Prostate gland (tissue), 2 donors: ENCODE data around the gene ATXN3L. TPM values are rescaled to one million over a fixed set of nuclear protein-coding genes. Genes with fewer than 3 reads are reported as not detected.

Experiments
- DNase-seq: peaks from one replicate; pipeline ENCODE4 v3.0.0-alpha.2; 2019; ENCODE audit warnings: low spot score
- H3K27ac ChIP-seq, 2 donors: fragments of 200-600 bp; sonication (generic); 2 replicates each; pipeline ENCODE4 v1.5.1; 2017 to 2019
- H3K27me3 ChIP-seq: fragments of 200-600 bp; sonication (generic); replicated peaks from 2 replicates; pipeline ENCODE4 v1.5.1; 2019; ENCODE audit not compliant: insufficient read depth
- H3K36me3 ChIP-seq, 2 donors: fragments of 200-600 bp; sonication (generic); 1 replicate in 1 of 2; 2 replicates in 1 of 2; pipeline versions ENCODE4 v1.5.1 to v1.8.1; 2017 to 2019
- H3K4me1 ChIP-seq: fragments of 200-600 bp; sonication (generic); replicated peaks from 2 replicates; pipeline ENCODE4 v1.5.1; 2019
- H3K4me3 ChIP-seq, 2 donors: fragments of 200-600 bp; sonication (generic); 2 replicates each; pipeline ENCODE4 v1.5.1; 2017 to 2019
- H3K9me3 ChIP-seq: fragments of 200-600 bp; sonication (generic); 2 replicates; pipeline ENCODE4 v1.5.1; 2017
- CTCF ChIP-seq, 4 experiments: fragments of 200-600 bp in 2 of 4; fragments of 450-650 bp in 2 of 4; sonication (generic) in 2 of 4; IDR thresholded peaks; 1 replicate in 3 of 4; 2 replicates in 1 of 4; pipeline ENCODE4 v1.5.1; 2016 to 2019; ENCODE audit warnings: antibody characterized with exemption in 4 of 4, mild to moderate bottlenecking in 2 of 4, moderate library complexity in 2 of 4
- POLR2A ChIP-seq: fragments of 450-650 bp; IDR thresholded peaks from one replicate; pipeline ENCODE4 v1.6.1; 2016; ENCODE audit warnings: antibody characterized with exemption, mild to moderate bottlenecking
- POLR2AphosphoS5 ChIP-seq: sonication (generic); formaldehyde crosslinking; IDR thresholded peaks from one replicate; pipeline ENCODE4 v1.6.1; 2017; ENCODE audit warnings: antibody characterized with exemption
- WGBS: methylation state at CpG from one replicate; pipeline ENCODE4 v1.1.5; 2018; 5-methylcytosine and 5-hydroxymethylcytosine counted together
- intact Hi-C: fragments of 100-400 bp; cut with DNase I; formaldehyde crosslinking; loops from one replicate; pipeline ENCODE4 v1.14.2; 2022
- total RNA-seq, 2 donors: library from RNA; depleted of rRNA; stranded (reverse); fragments of >200 nt; gene quantifications; one replicate each; pipeline ENCODE4 v1.1.0, GENCODE V29; 2016

ATXN3L gene
- total RNA-seq, 2 donors from 2014 or later: not detected

GRCh38 chrX:13281289-13281688 lies 38.6 kb downstream of the ATXN3L start:
- TF ChIP-seq POLR2A (no peak), POLR2AphosphoS5 (no peak), CTCF (IDR thresholded peaks at IDR 0.05) (no peak)
- no peak for DNase-seq
- H3K4me3 ChIP-seq: no peak overlapping the region
- H3K36me3 ChIP-seq: no peaks in the 10 kb centered on the region
- no peaks in the 10 kb centered on the region for H3K9me3 ChIP-seq
- no peaks in the 10 kb centered on the region for H3K27me3 ChIP-seq
- H3K4me1 ChIP-seq: no peaks in the 10 kb centered on the region
- intact Hi-C loops: no loop called here
- no peak overlapping the region for H3K27ac ChIP-seq
- 99% methylated on average over 6 of the region's 6 CpGs for WGBS

DNA sequence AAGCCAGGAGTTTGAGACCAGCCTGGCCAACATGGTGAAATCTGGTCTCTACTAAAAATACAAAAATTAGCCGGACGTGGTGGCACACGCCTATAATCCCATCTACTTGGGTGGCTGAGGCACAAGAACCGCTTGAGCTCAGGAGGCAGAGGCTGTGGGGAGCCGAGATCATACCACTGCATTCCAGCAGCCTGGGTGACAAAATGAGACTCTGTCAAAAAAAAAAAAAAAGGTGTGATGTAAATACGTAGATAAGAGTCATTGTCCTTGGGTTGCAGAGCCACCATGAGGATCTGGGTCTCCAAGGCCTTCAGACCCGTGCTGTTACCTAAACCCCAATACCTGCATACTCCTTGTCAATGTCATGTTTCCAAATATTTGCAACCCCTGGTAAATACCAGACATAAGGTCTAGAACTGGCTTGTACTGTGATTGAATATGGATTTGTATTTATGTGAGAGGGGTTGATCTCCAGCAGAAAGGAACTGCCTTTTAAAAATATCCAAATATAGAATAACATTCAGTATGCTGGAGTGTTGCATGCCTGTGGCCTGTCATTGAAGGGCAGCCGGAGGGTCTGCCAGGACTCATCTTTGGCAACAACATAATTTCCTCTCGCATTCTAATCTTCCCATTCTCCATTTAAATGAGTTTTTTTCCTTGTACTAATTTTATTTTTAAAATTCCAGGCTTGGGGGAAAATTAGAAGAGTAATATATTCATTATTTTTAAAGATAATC lies 40.4 kb downstream of the ATXN3L start:
- no peak for DNase-seq
- Histone ChIP-seq H3K36me3 (no peaks in the 10 kb centered on the region), H3K9me3 (no peaks in the 10 kb centered on the region), H3K4me1 (no peaks in the 10 kb centered on the region), H3K27ac (no peak overlapping the region), H3K27me3 (no peaks in the 10 kb centered on the region), H3K4me3 (no peak overlapping the region)
- 91% methylated on average over 9 of the region's 9 CpGs for WGBS
- intact Hi-C loops: no loop called here
- no peak for TF ChIP-seq POLR2AphosphoS5
- TF ChIP-seq CTCF (IDR thresholded peaks at IDR 0.05): no peak
- TF ChIP-seq POLR2A: no peak

DNA sequence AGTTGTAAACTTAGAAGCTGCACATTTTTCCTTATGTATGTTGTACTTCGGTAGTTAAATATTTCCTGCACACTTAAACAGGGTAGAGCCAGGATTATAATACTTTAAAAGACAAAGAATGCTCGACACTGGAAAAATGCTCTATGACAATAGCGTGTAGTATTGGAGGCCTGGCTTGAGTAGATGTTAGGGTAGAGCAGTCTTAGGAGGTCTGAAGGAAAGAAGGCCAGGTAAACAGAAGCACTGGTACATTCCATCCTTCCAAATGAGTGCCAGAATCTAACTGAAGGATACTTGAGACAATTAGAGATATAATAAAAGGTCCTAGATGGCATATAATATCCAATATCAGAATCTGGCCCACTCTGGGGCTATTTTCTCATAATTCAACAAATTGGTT lies 42.3 kb downstream of the ATXN3L start:
- H3K4me1 ChIP-seq: no peaks in the 10 kb centered on the region
- intact Hi-C loops: no loop called here
- WGBS: 59% methylated on average over 3 of the region's 3 CpGs
- no peak for DNase-seq
- H3K27me3 ChIP-seq: no peaks in the 10 kb centered on the region
- H3K27ac ChIP-seq: no peak overlapping the region
- no peaks in the 10 kb centered on the region for H3K36me3 ChIP-seq
- H3K9me3 ChIP-seq: no peaks in the 10 kb centered on the region
- TF ChIP-seq CTCF (IDR thresholded peaks at IDR 0.05): no peak
- TF ChIP-seq POLR2A: no peak
- TF ChIP-seq POLR2AphosphoS5: no peak
- H3K4me3 ChIP-seq: no peak overlapping the region

DNA sequence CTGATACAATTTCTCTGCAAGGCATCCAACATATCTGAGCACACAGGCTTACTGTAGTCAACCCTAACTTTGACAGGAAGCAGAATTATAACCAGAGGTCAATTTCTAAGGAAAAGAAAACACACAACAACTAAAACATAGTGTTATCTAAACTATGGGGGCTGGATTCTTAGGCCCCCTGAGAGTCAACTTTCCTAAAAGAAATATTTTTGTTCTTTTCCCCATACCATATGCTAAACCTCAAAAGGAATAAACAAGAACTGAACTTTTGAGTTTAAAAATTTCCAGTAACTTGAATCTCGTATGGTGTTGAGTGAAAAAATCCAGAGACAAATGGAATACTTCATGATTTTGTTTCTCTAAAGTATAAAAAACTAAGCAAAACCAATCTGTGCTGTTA lies 42.9 kb downstream of the ATXN3L start:
- H3K4me3 ChIP-seq: no peak overlapping the region
- no peak overlapping the region for H3K27ac ChIP-seq
- 88% methylated on average over 1 of the region's 1 CpG for WGBS
- H3K27me3 ChIP-seq: no peaks in the 10 kb centered on the region
- no peaks in the 10 kb centered on the region for H3K36me3 ChIP-seq
- TF ChIP-seq POLR2A: no peak
- TF ChIP-seq POLR2AphosphoS5: no peak
- no peak for TF ChIP-seq CTCF (IDR thresholded peaks at IDR 0.05)
- no peak for DNase-seq
- no peaks in the 10 kb centered on the region for H3K4me1 ChIP-seq
- intact Hi-C loops: no loop called here
- H3K9me3 ChIP-seq: no peaks in the 10 kb centered on the region

DNA sequence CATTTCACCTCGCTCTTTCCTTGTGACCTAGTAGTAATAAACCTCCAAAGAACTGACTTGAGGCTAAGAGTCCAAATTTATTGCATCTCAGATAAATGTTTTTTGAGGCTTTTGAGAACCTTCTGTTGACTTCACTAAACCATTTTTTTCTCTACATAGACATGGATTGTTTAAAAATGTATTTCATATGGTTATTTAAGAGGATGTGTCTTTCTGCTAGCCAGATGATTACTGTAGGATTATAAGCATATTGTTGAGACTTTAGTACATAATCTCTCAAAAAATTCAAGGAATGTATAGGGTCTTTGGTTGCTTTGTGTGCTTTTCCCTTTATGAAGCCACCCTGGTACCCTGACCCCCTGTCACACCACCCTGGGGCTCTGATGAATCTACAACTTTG lies 44.8 kb downstream of the ATXN3L start:
- Histone ChIP-seq H3K36me3 (no peaks in the 10 kb centered on the region), H3K27ac (no peak overlapping the region), H3K9me3 (no peaks in the 10 kb centered on the region), H3K27me3 (no peaks in the 10 kb centered on the region), H3K4me3 (no peak overlapping the region), H3K4me1 (no peaks in the 10 kb centered on the region)
- DNase-seq: no peak
- TF ChIP-seq POLR2AphosphoS5: no peak
- TF ChIP-seq POLR2A: no peak
- TF ChIP-seq CTCF (IDR thresholded peaks at IDR 0.05): no peak
- intact Hi-C loops: no loop called here
- 100% methylated on average over 1 of the region's 1 CpG for WGBS
